ENCODE results near the gene KRTAP4-5.
"Not testable (repeated sequence)": the region's sequence is repeated elsewhere in the genome, so short reads cannot be mapped to it uniquely, and the experiment has no call there.

Gene KRTAP4-5

GRCh38 chr17:41149652-41149985 lies at the start of gene KRTAP4-5:
Gene KRTAP4-5 (minus strand): TSS chr17:41149825. CDS start chr17:41149767, 58 bp downstream.
- no peak for DNase-seq

GRCh38 chr17:41196068-41196467 lies 46.4 kb upstream of the KRTAP4-5 start:
- no peak for DNase-seq

- DNase-seq: no peak
Measured at GRCh38 chr17:41190328-41190727, 40.7 kb upstream of the KRTAP4-5 start.

- DNase-seq: not testable (repeated sequence)
Measured at GRCh38 chr17:41189837-41190318, 40.3 kb upstream of the KRTAP4-5 start, which contains the start of gene KRTAP9-1. Gene KRTAP9-1 (plus strand): TSS chr17:41189887. CDS start chr17:41189887, 0 bp downstream.

GRCh38 chr17:41186872-41187271 lies 37.2 kb upstream of the KRTAP4-5 start:
- no peak for DNase-seq

GRCh38 chr17:41185001-41185400 lies 35.4 kb upstream of the KRTAP4-5 start:
- DNase-seq: no peak

GRCh38 chr17:41184480-41184961 lies 34.9 kb upstream of the KRTAP4-5 start, which contains the start of gene KRTAP4-1:
Gene KRTAP4-1 (minus strand): TSS chr17:41184911. CDS start chr17:41184854, 57 bp downstream.
- DNase-seq: no peak

GRCh38 chr17:41178843-41179616 lies 29.4 kb upstream of the KRTAP4-5 start:
- DNase-seq: no peak

- DNase-seq: no peak
Measured at GRCh38 chr17:41178341-41178740, 28.7 kb upstream of the KRTAP4-5 start.

- DNase-seq: no peak
Measured at GRCh38 chr17:41177727-41178271, 28.2 kb upstream of the KRTAP4-5 start, which contains the start of gene KRTAP4-2. Gene KRTAP4-2 (minus strand): TSS chr17:41178221. CDS start chr17:41178164, 57 bp downstream.

GRCh38 chr17:41176744-41177387 lies 27.2 kb upstream of the KRTAP4-5 start:
- no peak for DNase-seq

GRCh38 chr17:41171886-41172285 lies 22.3 kb upstream of the KRTAP4-5 start:
- DNase-seq: no peak

GRCh38 chr17:41168121-41168520 lies 18.5 kb upstream of the KRTAP4-5 start, which contains the start of gene KRTAP4-3:
Gene KRTAP4-3 (minus strand): TSS chr17:41168221. CDS start chr17:41168172, 49 bp downstream.
- DNase-seq: no peak

- DNase-seq: no peak
Measured at GRCh38 chr17:41167561-41167960, 17.9 kb upstream of the KRTAP4-5 start.

GRCh38 chr17:41163828-41164227 lies 14.2 kb upstream of the KRTAP4-5 start:
- DNase-seq: no peak

- DNase-seq: no peak
Measured at GRCh38 chr17:41160648-41161047, 11.0 kb upstream of the KRTAP4-5 start, which contains the start of gene KRTAP4-4. Gene KRTAP4-4 (minus strand): TSS chr17:41160748. CDS start chr17:41160691, 57 bp downstream.

GRCh38 chr17:41160190-41160589 lies 10.6 kb upstream of the KRTAP4-5 start:
- DNase-seq: not testable (repeated sequence)

GRCh38 chr17:41153856-41154255 lies 4.2 kb upstream of the KRTAP4-5 start:
- no peak for DNase-seq

GRCh38 chr17:41151525-41151924 lies 1.9 kb upstream of the KRTAP4-5 start:
- no peak for DNase-seq

- no peak for DNase-seq
Measured at GRCh38 chr17:41150026-41150425, 401 bp upstream of the KRTAP4-5 start.

GRCh38 chr17:41148971-41149651 lies 514 bp downstream of the KRTAP4-5 start:
- DNase-seq: not testable (repeated sequence)

GRCh38 chr17:41147531-41148204 lies 2.0 kb downstream of the KRTAP4-5 start:
- no peak for DNase-seq

All from NCI-H226 (cell line).